Psoas muscle (tissue), 8 donors: ENCODE data around the gene DDX17. TPM values are rescaled to one million over a fixed set of nuclear protein-coding genes. Genes with fewer than 3 reads are reported as not detected.
"Not testable (repeated sequence)": the region's sequence is repeated elsewhere in the genome, so short reads cannot be mapped to it uniquely, and the experiment has no call there.

ENCODE experiments used
- ATAC-seq, 4 donors: fragments of 200-7000 bp; cut with Tn5 transposase; one replicate each; pipeline ENCODE4 v1.9.1; 2020; ENCODE audit warnings: moderate library complexity in 3 of 4, mild to moderate bottlenecking in 2 of 4
- DNase-seq, 2 donors: peaks; one replicate each; pipeline ENCODE4 v3.0.0-alpha.2; 2020
- H3K27ac ChIP-seq: fragments of 200-600 bp; one replicate; pipeline ENCODE4 v1.8.0; 2022
- H3K27me3 ChIP-seq, 3 donors: fragments of 200-600 bp in 1 of 3; one replicate each; pipeline versions ENCODE4 v1.6.1 to v1.8.0; 2013 to 2022; ENCODE audit warnings: low read length in 2 of 3, mild to moderate bottlenecking in 2 of 3, moderate library complexity in 1 of 3; ENCODE audit not compliant: insufficient read depth in 3 of 3
- H3K36me3 ChIP-seq, 2 donors: fragments of 200-600 bp in 1 of 2; one replicate each; pipeline versions ENCODE4 v1.6.1 to v1.8.0; 2013 to 2022; ENCODE audit warnings: low read depth in 1 of 2, mild to moderate bottlenecking in 1 of 2, moderate library complexity in 1 of 2; ENCODE audit not compliant: insufficient read depth in 1 of 2
- H3K4me1 ChIP-seq: fragments of 200-600 bp; one replicate; pipeline ENCODE4 v1.8.0; 2022
- H3K4me3 ChIP-seq: fragments of 200-600 bp; one replicate; pipeline ENCODE4 v1.8.0; 2022; ENCODE audit warnings: mild to moderate bottlenecking
- H3K9me3 ChIP-seq: fragments of 200-600 bp; one replicate; pipeline ENCODE4 v1.8.0; 2022
- WGBS, 3 donors: extraction: QIAGEN DNeasy Blood & Tissue Kit; methylation state at CpG; one replicate each; pipeline versions ENCODE4 v1.1.6 to v1.1.7; 2013; 5-methylcytosine and 5-hydroxymethylcytosine counted together
- intact Hi-C, 2 donors: fragments of 100-400 bp; cut with DNase I; formaldehyde crosslinking; loops; one replicate each; pipeline versions ENCODE4 v1.11.0 to v1.14.2; 2022
- polyA plus RNA-seq, 3 donors: library from polyadenylated mRNA; stranded (reverse); fragments of 200-250 nt; gene quantifications; one replicate each; pipeline ENCODE4 v1.2.3, GENCODE V29; 2013
- total RNA-seq, 4 donors: library from RNA; stranded (reverse); fragmentation: NEBNext Ultra II Directional in 2 of 4; extraction: Animal tissue kit (Norgen Biotek cat#: 25700) in 2 of 4; gene quantifications; one replicate each; pipeline versions ENCODE4 v1.2.1 to v1.2.4, GENCODE V29; 2021 to 2023
- TF ChIP-seq, protein P1 (sequence below): fragments of 200-600 bp; IDR thresholded peaks from one replicate; pipeline ENCODE4 v1.8.0; 2022; ENCODE audit warnings: antibody characterized with exemption
- donor health status: healthy with polysubstance abuse.
- donor health status: DM: no; HTN: no; CAD: no; lungs with moderate emphysema.
- donor health status: Bipolar disorder and iron deficiency.
- donor health status: healthy.
- donor health status: DM: yes; HTN: yes; CAD: no.
- donor health status: DM: no; HTN: no; CAD: no.
- donor health status: DM: no; HTN: no; CAD: no.
- donor health status: DM: yes; HTN: yes; CAD: no.

Gene DDX17
- total and polyA plus RNA-seq, 7 donors, result 41.4 to 173 (median 127) TPM

DNA sequence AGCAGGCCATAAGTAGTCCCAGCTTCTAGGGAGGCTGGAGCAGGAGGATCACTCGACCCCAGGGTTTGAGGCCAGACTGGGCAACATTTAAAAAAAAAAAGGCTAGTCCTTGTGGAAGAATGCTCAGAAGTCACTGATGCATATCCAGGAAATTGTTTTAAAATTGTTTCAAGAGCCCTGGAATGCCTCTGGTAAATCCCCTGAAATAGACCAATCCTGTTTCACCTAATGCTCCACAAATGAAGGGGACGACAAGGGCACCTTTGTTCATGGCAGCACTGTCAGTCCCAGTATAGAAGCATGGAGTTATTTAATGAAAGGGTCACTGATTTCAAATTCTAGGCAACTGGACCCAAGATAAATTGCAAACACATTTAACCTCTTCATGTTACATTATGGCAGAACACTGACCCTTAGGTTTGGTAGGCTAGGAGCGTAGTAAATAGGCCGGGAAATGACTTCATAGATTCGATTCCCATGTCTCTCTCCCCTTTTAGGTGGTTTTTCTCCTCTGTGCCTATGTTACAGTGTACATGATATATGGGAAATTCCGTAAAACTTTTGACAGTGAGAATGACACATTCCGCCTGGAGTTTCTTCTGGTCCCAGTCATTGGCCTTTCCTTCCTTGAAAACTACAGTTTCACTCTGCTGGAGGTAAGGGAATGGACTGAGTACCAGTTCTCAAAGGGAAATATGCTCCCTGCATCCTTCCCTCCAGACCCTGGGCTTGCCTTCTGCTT, 26.8 kb downstream of the DDX17 start:
- WGBS, 3 donors, result 72 to 79% (median 77%) methylated on average over 7 of the region's 7 CpGs
- H3K4me3 ChIP-seq, result no peak overlapping the region
- H3K9me3 ChIP-seq, result no peaks in the 10 kb centered on the region
- no peaks in the 10 kb centered on the region for H3K4me1 ChIP-seq
- H3K36me3 ChIP-seq, result peaks cover 6 to 56% of the 10 kb centered on the region in 2 donors
- ATAC-seq (peak in 3 of 4 donors; percentile 8 to 22 (median 9)), DNase-seq (no peak)
- TF ChIP-seq, protein P1, sequence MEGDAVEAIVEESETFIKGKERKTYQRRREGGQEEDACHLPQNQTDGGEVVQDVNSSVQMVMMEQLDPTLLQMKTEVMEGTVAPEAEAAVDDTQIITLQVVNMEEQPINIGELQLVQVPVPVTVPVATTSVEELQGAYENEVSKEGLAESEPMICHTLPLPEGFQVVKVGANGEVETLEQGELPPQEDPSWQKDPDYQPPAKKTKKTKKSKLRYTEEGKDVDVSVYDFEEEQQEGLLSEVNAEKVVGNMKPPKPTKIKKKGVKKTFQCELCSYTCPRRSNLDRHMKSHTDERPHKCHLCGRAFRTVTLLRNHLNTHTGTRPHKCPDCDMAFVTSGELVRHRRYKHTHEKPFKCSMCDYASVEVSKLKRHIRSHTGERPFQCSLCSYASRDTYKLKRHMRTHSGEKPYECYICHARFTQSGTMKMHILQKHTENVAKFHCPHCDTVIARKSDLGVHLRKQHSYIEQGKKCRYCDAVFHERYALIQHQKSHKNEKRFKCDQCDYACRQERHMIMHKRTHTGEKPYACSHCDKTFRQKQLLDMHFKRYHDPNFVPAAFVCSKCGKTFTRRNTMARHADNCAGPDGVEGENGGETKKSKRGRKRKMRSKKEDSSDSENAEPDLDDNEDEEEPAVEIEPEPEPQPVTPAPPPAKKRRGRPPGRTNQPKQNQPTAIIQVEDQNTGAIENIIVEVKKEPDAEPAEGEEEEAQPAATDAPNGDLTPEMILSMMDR, result no peak
- intact Hi-C loops, result no loop called here
- no peak overlapping the region for H3K27ac ChIP-seq
- no peaks in the 10 kb centered on the region for H3K27me3 ChIP-seq

DNA sequence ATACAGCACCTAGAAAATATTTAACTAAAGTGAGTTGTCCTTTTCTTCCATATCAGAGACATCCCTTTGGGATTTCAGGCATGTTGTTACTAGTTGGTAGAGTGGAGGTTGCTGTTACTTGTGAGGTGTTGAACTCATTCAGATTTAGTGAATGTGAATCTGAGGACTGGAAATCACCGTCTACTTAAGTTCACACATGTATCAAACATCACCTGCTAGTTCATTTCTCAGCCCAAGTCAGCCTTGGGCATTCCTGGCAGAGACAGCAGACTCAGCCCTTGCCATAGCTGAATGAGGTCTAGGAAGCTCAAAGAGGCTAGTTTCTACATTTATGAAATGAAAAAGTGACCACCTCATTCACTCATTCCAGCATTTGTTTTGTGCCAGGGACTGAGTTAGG, 28.5 kb downstream of the DDX17 start:
- H3K9me3 ChIP-seq, result no peaks in the 10 kb centered on the region
- no peak for DNase-seq
- H3K4me3 ChIP-seq, result no peak overlapping the region
- no peaks in the 10 kb centered on the region for H3K27me3 ChIP-seq
- TF ChIP-seq, protein P1, result no peak
- peak in 1 of 4 donors; percentile 3 for ATAC-seq
- H3K27ac ChIP-seq, result no peak overlapping the region
- H3K36me3 ChIP-seq, result peaks cover 2 to 39% of the 10 kb centered on the region in 2 donors
- no peaks in the 10 kb centered on the region for H3K4me1 ChIP-seq
- WGBS, 3 donors, result 47 to 64% (median 48%) methylated on average over 1 of the region's 1 CpG
- intact Hi-C loops, result no loop called here

DNA sequence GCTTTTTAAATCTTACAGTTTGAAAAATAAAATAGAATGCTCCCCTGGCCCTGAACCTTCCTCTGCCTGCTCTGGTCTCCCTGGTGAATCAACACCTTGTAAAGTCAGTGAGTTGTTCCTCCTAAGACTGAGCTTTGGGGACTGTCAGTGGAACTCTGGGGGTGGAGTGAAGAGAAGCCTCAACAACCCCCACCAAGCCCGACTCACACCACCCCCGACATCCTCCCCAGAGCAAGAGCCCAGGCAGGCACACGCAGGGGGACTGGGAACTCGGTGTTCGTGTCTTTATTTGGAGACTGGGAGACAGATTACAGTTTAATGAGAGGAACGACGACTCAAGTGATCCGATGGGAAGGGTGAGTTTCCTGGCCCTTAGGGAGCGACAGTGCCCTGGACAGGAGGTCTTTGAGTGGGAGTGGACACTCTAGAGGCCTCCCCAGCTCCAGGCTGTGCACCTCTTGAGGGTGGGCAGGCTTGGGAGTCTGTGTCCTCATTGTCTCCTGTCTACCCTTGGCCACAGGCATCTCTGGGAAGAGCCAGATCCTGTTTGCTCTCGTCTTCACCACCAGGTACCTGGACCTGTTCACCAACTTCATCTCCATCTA, 32.0 kb downstream of the DDX17 start:
- H3K4me1 ChIP-seq, result no peaks in the 10 kb centered on the region
- no peak for DNase-seq
- intact Hi-C loops, result no loop called here
- TF ChIP-seq, protein P1, result no peak
- no peak overlapping the region for H3K4me3 ChIP-seq
- no peak overlapping the region for H3K27ac ChIP-seq
- peaks cover 0 to 4% of the 10 kb centered on the region in 2 donors for H3K36me3 ChIP-seq
- 62 to 67% (median 67%) methylated on average over 10 of the region's 10 CpGs for WGBS, 3 donors
- no peak for ATAC-seq
- H3K27me3 ChIP-seq, result no peaks in the 10 kb centered on the region
- no peaks in the 10 kb centered on the region for H3K9me3 ChIP-seq

DNA sequence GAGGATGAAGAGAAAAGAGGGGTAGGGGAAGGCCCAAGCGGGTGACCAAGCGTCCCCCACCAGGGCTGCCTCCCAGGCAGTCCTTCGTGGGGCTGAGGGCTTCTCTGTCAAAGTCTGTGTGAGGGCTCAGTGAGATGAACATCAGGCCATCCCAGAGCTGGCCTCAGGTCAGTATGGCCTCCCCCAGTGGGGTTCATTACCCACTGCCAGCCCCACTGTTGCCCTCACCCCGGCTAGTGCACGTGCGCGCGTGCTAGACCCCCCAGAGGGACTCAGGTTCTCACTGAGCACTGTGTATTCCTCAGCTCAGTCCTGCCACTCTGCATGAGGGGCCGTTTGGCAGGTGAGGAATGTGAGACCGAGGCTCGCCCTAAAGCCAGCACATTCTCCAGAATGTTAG, 34.9 kb downstream of the DDX17 start:
- intact Hi-C loops, result no loop called here
- DNase-seq (no peak), ATAC-seq (no peak)
- Histone ChIP-seq H3K4me1 (no peaks in the 10 kb centered on the region), H3K27me3 (peaks cover 0 to 20% (median 0%) of the 10 kb centered on the region in 3 donors), H3K9me3 (no peaks in the 10 kb centered on the region), H3K4me3 (no peak overlapping the region), H3K27ac (no peak overlapping the region), H3K36me3 (no peaks in the 10 kb centered on the region)
- 85 to 90% (median 87%) methylated on average over 11 of the region's 11 CpGs for WGBS, 3 donors
- TF ChIP-seq, protein P1, result no peak

DNA sequence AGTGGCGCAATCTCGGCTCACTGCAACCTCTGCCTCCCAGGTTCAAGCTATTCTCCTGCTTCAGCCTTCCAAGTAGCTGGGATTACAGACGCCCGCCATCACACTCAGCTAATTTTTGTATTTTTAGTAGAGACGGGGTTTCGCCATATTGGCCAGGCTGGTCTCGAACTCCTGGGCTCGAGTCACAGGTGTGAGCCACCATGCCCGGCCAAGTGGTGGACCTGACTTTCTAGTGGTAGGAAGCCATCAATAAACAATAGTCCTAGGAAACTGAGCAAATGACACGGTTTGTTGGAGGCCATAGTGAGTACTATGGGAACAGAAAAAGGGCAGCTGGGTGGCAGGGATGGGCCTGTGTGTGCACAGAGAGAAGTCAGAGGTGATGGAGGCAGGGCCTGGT, 35.9 kb downstream of the DDX17 start:
- H3K9me3 ChIP-seq, H3K36me3 ChIP-seq, H3K27ac ChIP-seq, DNase-seq, H3K4me1 ChIP-seq, H3K4me3 ChIP-seq, intact Hi-C loops, ATAC-seq: not testable (repeated sequence)
- peaks cover 0 to 20% (median 2%) of the 10 kb centered on the region in 3 donors for H3K27me3 ChIP-seq
- 93 to 96% (median 94%) methylated on average over 10 of the region's 10 CpGs for WGBS, 3 donors
